ENCODE results near the gene NPM3.

Gene NPM3

GRCh38 chr10:101827919-101828600, 44.8 kb upstream of the NPM3 start:
- H3K4me1 ChIP-seq (ENCODE audit: low read length): peaks cover 9% of the 10 kb centered on the region; the same call in 1 of the 2 replicates
- TF ChIP-seq EZH2 (optimal IDR thresholded peaks at IDR 0.05; ENCODE audit: low read depth, low read length) (no peak), CTCF (IDR thresholded peaks at IDR 0.05; ENCODE audit: low read length) (no peak), EZH2phosphoT487 (IDR thresholded peaks at IDR 0.05; ENCODE audit: low read length) (no peak)
- DNase-seq: no peak
- H3K9me2 ChIP-seq (replicated peaks; ENCODE audit: insufficient read depth, low read length): no peaks in the 10 kb centered on the region
- H3K9ac ChIP-seq (ENCODE audit: low read length): no peak overlapping the region
- H3K4me3 ChIP-seq (ENCODE audit: low read length): no peak overlapping the region
- no peak overlapping the region for H3K27ac ChIP-seq (ENCODE audit: low read length)
- H3K36me3 ChIP-seq (replicated peaks; ENCODE audit: insufficient read depth, low read length): no peaks in the 10 kb centered on the region
- H2AFZ ChIP-seq (ENCODE audit: low read length): no peak overlapping the region
- H3K4me2 ChIP-seq (ENCODE audit: low read depth, low read length): no peak overlapping the region
- no peaks in the 10 kb centered on the region for H3K27me3 ChIP-seq (replicated peaks; ENCODE audit: insufficient read depth, low read length)
- no peaks in the 10 kb centered on the region for H3K9me3 ChIP-seq (replicated peaks; ENCODE audit: insufficient read depth, low read length)
- peaks cover 19% of the 10 kb centered on the region for H3F3A ChIP-seq (ENCODE audit: insufficient read depth, low read length)
- no peaks in the 10 kb centered on the region for H4K20me1 ChIP-seq (ENCODE audit: insufficient read depth, low read length)
- H3K79me2 ChIP-seq (ENCODE audit: low read length): no peaks in the 10 kb centered on the region

- H3K4me1 ChIP-seq (ENCODE audit: low read length): peaks cover 9% of the 10 kb centered on the region; the same call in 1 of the 2 replicates
- no peak overlapping the region for H3K27ac ChIP-seq (ENCODE audit: low read length)
- H3K4me3 ChIP-seq (ENCODE audit: low read length): no peak overlapping the region
- H3K9ac ChIP-seq (ENCODE audit: low read length): no peak overlapping the region
- H3K4me2 ChIP-seq (ENCODE audit: low read depth, low read length): no peak overlapping the region
- DNase-seq: no peak
- H2AFZ ChIP-seq (ENCODE audit: low read length): no peak overlapping the region
- no peaks in the 10 kb centered on the region for H3K9me2 ChIP-seq (replicated peaks; ENCODE audit: insufficient read depth, low read length)
- no peaks in the 10 kb centered on the region for H4K20me1 ChIP-seq (ENCODE audit: insufficient read depth, low read length)
- TF ChIP-seq EZH2 (optimal IDR thresholded peaks at IDR 0.05; ENCODE audit: low read depth, low read length) (no peak), EZH2phosphoT487 (IDR thresholded peaks at IDR 0.05; ENCODE audit: low read length) (no peak), CTCF (IDR thresholded peaks at IDR 0.05; ENCODE audit: low read length) (no peak)
- H3K36me3 ChIP-seq (replicated peaks; ENCODE audit: insufficient read depth, low read length): no peaks in the 10 kb centered on the region
- H3K79me2 ChIP-seq (ENCODE audit: low read length): no peaks in the 10 kb centered on the region
- H3F3A ChIP-seq (ENCODE audit: insufficient read depth, low read length): peaks cover 19% of the 10 kb centered on the region
- H3K27me3 ChIP-seq (replicated peaks; ENCODE audit: insufficient read depth, low read length): no peaks in the 10 kb centered on the region
- H3K9me3 ChIP-seq (replicated peaks; ENCODE audit: insufficient read depth, low read length): no peaks in the 10 kb centered on the region
These were observed 43.7 kb upstream of the NPM3 start for GRCh38 chr10:101826852-101827434.

GRCh38 chr10:101824736-101825135, 41.5 kb upstream of the NPM3 start:
- Histone ChIP-seq H3K27ac (ENCODE audit: low read length) (no peak overlapping the region), H2AFZ (ENCODE audit: low read length) (no peak overlapping the region), H3K4me3 (ENCODE audit: low read length) (no peak overlapping the region), H3F3A (ENCODE audit: insufficient read depth, low read length) (peaks cover 1% of the 10 kb centered on the region), H3K9me2 (replicated peaks; ENCODE audit: insufficient read depth, low read length) (no peaks in the 10 kb centered on the region), H3K79me2 (ENCODE audit: low read length) (peaks cover 5% of the 10 kb centered on the region), H3K9ac (ENCODE audit: low read length) (no peak overlapping the region), H3K27me3 (replicated peaks; ENCODE audit: insufficient read depth, low read length) (no peaks in the 10 kb centered on the region), H4K20me1 (ENCODE audit: insufficient read depth, low read length) (no peaks in the 10 kb centered on the region), H3K4me1 (ENCODE audit: low read length) (no peaks in the 10 kb centered on the region), H3K9me3 (replicated peaks; ENCODE audit: insufficient read depth, low read length) (no peaks in the 10 kb centered on the region), H3K36me3 (replicated peaks; ENCODE audit: insufficient read depth, low read length) (no peaks in the 10 kb centered on the region), H3K4me2 (ENCODE audit: low read depth, low read length) (no peak overlapping the region)
- no peak for DNase-seq
- TF ChIP-seq CTCF (IDR thresholded peaks at IDR 0.05; ENCODE audit: low read length) (no peak), EZH2 (optimal IDR thresholded peaks at IDR 0.05; ENCODE audit: low read depth, low read length) (no peak), EZH2phosphoT487 (IDR thresholded peaks at IDR 0.05; ENCODE audit: low read length) (no peak)
